PFSK-1 (cell line): Measurements from ENCODE around the gene ZNF354B.

Experiments
- FOXP2 ChIP-seq: optimal IDR thresholded peaks from 2 replicates; pipeline ENCODE3; 2011; ENCODE audit warnings: borderline replicate concordance, control low read depth, inconsistent platforms; ENCODE audit not compliant: insufficient read depth; ENCODE audit errors: extremely low read length, extremely low read depth
- POLR2AphosphoS5 ChIP-seq: IDR thresholded peaks from 2 replicates; pipeline ENCODE4 v1.6.1; 2012; ENCODE audit warnings: low read depth, mild to moderate bottlenecking, control low read depth, low read length, moderate library complexity
- REST ChIP-seq, 2 experiments: IDR thresholded peaks; 2 replicates each; pipeline versions ENCODE4 v1.6.1 to v1.8.0; 2011 to 2012; ENCODE audit warnings: low read depth in 2 of 2, low read length in 2 of 2, control low read depth in 1 of 2, inconsistent platforms in 1 of 2, mild to moderate bottlenecking in 1 of 2, moderate library complexity in 1 of 2; ENCODE audit not compliant: insufficient read depth in 1 of 2
- SIN3A ChIP-seq: IDR thresholded peaks from 2 replicates; pipeline ENCODE4 v1.6.1; 2012; ENCODE audit warnings: mild to moderate bottlenecking, low read length, moderate library complexity, borderline replicate concordance; ENCODE audit not compliant: insufficient read depth
- TAF1 ChIP-seq: IDR thresholded peaks from 2 replicates; pipeline ENCODE4 v1.6.1; 2012; ENCODE audit warnings: low read length, control low read depth, borderline replicate concordance; ENCODE audit not compliant: insufficient read depth

DNA sequence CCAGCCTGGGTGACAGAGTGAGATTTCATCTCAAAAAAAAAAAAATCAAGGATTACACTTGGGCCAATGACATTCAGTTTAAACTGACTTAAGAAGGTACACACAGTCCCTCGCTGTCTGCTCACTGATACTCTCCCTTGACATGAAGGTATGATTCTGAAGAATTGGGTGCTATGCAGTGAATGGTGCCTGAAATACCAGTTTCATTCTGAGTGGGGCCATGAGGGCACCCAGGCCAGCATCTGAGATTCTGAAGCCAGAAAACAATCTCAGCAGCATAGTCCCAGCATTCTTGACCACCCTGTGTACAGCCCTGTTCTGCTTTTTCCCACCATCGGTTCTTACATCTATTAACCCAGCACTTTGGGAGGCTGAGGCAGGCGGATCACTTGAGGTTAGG, 7.8 kb upstream of the ZNF354B start:
- TF ChIP-seq TAF1: no peak
- TF ChIP-seq REST (IDR thresholded peaks at IDR 0.05; ENCODE audit: insufficient read depth in 1 of 2, low read depth in 2 of 2, low read length in 2 of 2): no peak
- no peak for TF ChIP-seq POLR2AphosphoS5
- no peak for TF ChIP-seq SIN3A
- no peak for TF ChIP-seq FOXP2
